Lung (tissue), 12 donors: ENCODE measurements around the gene TTC8. TPM values are rescaled to one million over a fixed set of nuclear protein-coding genes. Genes with fewer than 3 reads are reported as not detected.

Experiments used
- ATAC-seq: fragments of 200-7000 bp; cut with Tn5 transposase; one replicate; pipeline ENCODE4 v1.9.1; 2020; ENCODE audit warnings: moderate number of reproducible peaks; ENCODE audit not compliant: insufficient read depth, low FRiP score
- DNase-seq, 3 donors: peaks; one replicate each; pipeline ENCODE4 v3.0.0-alpha.2; 2013 to 2017
- H3K27ac ChIP-seq, 2 donors: one replicate each; pipeline ENCODE4 v1.5.1; 2013; ENCODE audit warnings: mild to moderate bottlenecking in 2 of 2, moderate library complexity in 2 of 2, control low read depth in 1 of 2, inconsistent platforms in 1 of 2, low read depth in 1 of 2, low read length in 1 of 2
- H3K27me3 ChIP-seq, 3 donors: one replicate each; pipeline ENCODE4 v1.5.1; 2013; ENCODE audit warnings: low read length in 2 of 3; ENCODE audit not compliant: control insufficient read depth in 3 of 3, insufficient read depth in 3 of 3
- H3K36me3 ChIP-seq, 4 donors: one replicate each; pipeline ENCODE4 v1.5.1; 2013; ENCODE audit warnings: low read length in 4 of 4, mild to moderate bottlenecking in 1 of 4, moderate library complexity in 1 of 4; ENCODE audit not compliant: control insufficient read depth in 4 of 4, insufficient read depth in 4 of 4
- H3K4me1 ChIP-seq, 5 donors: one replicate each; pipeline ENCODE4 v1.5.1; 2013; ENCODE audit warnings: low read length in 5 of 5, mild to moderate bottlenecking in 2 of 5, moderate library complexity in 1 of 5; ENCODE audit not compliant: control insufficient read depth in 5 of 5, insufficient read depth in 5 of 5
- H3K4me3 ChIP-seq: one replicate; pipeline ENCODE4 v1.5.1; 2013; ENCODE audit warnings: mild to moderate bottlenecking, control low read depth, moderate library complexity
- H3K9ac ChIP-seq, 2 donors: one replicate each; pipeline ENCODE4 v1.5.1; 2013; ENCODE audit warnings: low read length in 2 of 2, control low read depth in 1 of 2; ENCODE audit not compliant: insufficient read depth in 1 of 2
- H3K9me3 ChIP-seq, 4 donors: one replicate each; pipeline ENCODE4 v1.5.1; 2013; ENCODE audit warnings: low read length in 3 of 4, mild to moderate bottlenecking in 1 of 4, moderate library complexity in 1 of 4; ENCODE audit not compliant: control insufficient read depth in 4 of 4, insufficient read depth in 3 of 4
- CTCF ChIP-seq: IDR thresholded peaks from 2 replicates; pipeline ENCODE4 v1.5.1; 2012; ENCODE audit warnings: mild to moderate bottlenecking; ENCODE audit errors: control extremely low read depth, extremely low read depth
- WGBS, 2 donors: extraction: QIAGEN DNeasy Blood & Tissue Kit; methylation state at CpG; one replicate each; pipeline ENCODE4 v1.1.7; 2013; 5-methylcytosine and 5-hydroxymethylcytosine counted together
- polyA plus RNA-seq, 2 donors: library from polyadenylated mRNA; stranded (reverse); fragments of 200-250 nt; gene quantifications; one replicate each; pipeline ENCODE4 v1.2.1, GENCODE V29; 2013
- total RNA-seq, 2 donors: library from RNA; depleted of rRNA in 1 of 2; stranded (reverse); fragments of >200 nt in 1 of 2; gene quantifications; one replicate each; pipeline ENCODE4 v1.2.1, GENCODE V29; 2014 to 2021
- donor health status: control.
- donor health status: control.
- donor health status: Bipolar disorder and iron deficiency.
- donor health status: healthy.
- donor health status: DM: yes; HTN: yes; CAD: no.

TTC8 gene
- total and polyA plus RNA-seq, 4 donors = 9.6 to 29.8 (median 16.0) TPM

DNA sequence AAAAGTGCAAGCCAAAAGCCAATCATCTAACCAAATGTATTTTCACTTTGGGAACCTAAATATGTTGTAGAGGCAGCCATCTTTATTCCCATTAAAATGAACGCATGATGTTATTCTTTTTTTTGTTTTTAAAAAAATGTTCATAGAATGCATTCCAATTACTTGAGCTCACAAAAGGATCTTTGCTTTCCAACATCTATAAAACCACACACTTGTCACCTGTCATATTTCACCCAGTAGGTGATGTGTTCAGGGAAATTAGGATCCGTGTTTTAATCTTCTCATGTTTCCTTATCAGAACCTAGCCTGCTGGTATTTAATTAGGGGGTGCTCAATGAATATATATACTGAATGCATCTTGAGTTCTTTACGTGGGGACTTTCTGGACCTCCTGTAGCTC, 13.6 kb downstream of the TTC8 start:
- H3K9ac ChIP-seq = no peak overlapping the region
- no peak for TF ChIP-seq CTCF
- H3K36me3 ChIP-seq = peaks cover 0 to 10% (median 2%) of the 10 kb centered on the region in 4 donors
- DNase-seq = no peak
- no peak overlapping the region for H3K27ac ChIP-seq
- H3K4me1 ChIP-seq = peaks cover 1 to 25% (median 7%) of the 10 kb centered on the region in 5 donors
- WGBS, 2 donors = 90 to 93% methylated on average over 3 of the region's 3 CpGs
- no peak overlapping the region for H3K4me3 ChIP-seq
- H3K9me3 ChIP-seq = no peaks in the 10 kb centered on the region
- no peak for ATAC-seq
- no peaks in the 10 kb centered on the region for H3K27me3 ChIP-seq

- H3K9me3 ChIP-seq = no peaks in the 10 kb centered on the region
- no peak overlapping the region for H3K9ac ChIP-seq
- H3K4me3 ChIP-seq = no peak overlapping the region
- H3K36me3 ChIP-seq = peaks cover 0 to 10% (median 4%) of the 10 kb centered on the region in 4 donors
- H3K27me3 ChIP-seq = no peaks in the 10 kb centered on the region
- no peak for TF ChIP-seq CTCF
- no peak overlapping the region for H3K27ac ChIP-seq
- peaks cover 0 to 6% (median 0%) of the 10 kb centered on the region in 5 donors for H3K4me1 ChIP-seq
- DNase-seq (no peak), ATAC-seq (no peak)
- WGBS, 2 donors = 95 to 97% methylated on average over 5 of the region's 5 CpGs
Measured at GRCh38 chr14:88840926-88841325, 16.5 kb downstream of the TTC8 start.

GRCh38 chr14:88841741-88842140, 17.3 kb downstream of the TTC8 start:
- no peak overlapping the region for H3K27ac ChIP-seq
- H3K4me3 ChIP-seq = no peak overlapping the region
- no peak overlapping the region for H3K9ac ChIP-seq
- no peak for DNase-seq
- H3K36me3 ChIP-seq = peaks cover 0 to 10% (median 4%) of the 10 kb centered on the region in 4 donors
- WGBS, 2 donors = 95 to 96% methylated on average over 1 of the region's 1 CpG
- H3K27me3 ChIP-seq = no peaks in the 10 kb centered on the region
- no peak for TF ChIP-seq CTCF
- H3K4me1 ChIP-seq = peaks cover 0 to 2% (median 0%) of the 10 kb centered on the region in 5 donors
- H3K9me3 ChIP-seq = no peaks in the 10 kb centered on the region
- ATAC-seq = no peak

DNA sequence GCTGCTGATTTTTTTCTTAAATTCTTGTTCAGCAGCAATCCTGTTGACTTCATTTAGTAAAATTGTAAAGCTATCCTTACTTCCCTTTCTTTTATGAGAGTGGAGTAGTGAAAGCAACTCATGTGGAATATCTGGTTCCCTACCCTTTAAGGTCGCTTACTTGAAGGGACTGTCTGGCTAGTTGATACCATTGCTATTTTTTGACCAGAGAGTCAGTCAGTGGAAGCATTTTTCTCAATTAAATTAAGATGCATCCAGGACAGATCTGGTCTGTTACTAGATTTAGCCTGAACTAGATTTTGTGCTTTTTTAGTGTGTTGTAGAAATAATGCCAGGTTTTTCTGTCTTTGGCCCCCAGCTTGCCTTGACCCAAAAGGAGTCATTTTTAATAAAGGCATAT, 18.0 kb downstream of the TTC8 start:
- Histone ChIP-seq H3K9ac (no peak overlapping the region), H3K27ac (no peak overlapping the region), H3K4me1 (peaks cover 0 to 2% (median 0%) of the 10 kb centered on the region in 5 donors), H3K4me3 (no peak overlapping the region), H3K9me3 (no peaks in the 10 kb centered on the region), H3K36me3 (peaks cover 0 to 13% (median 5%) of the 10 kb centered on the region in 4 donors), H3K27me3 (no peaks in the 10 kb centered on the region)
- DNase-seq (no peak), ATAC-seq (no peak)
- 89 to 97% methylated on average over 1 of the region's 1 CpG for WGBS, 2 donors
- TF ChIP-seq CTCF = no peak
